ENCODE results near the gene EPHA6. TPM values are rescaled to one million over a fixed set of nuclear protein-coding genes. Genes with fewer than 3 reads are reported as not detected.

EPHA6 gene
- total and polyA plus RNA-seq, 2 donors (not counting 1 experiment from before 2014, with no cell fraction given) = not detected

- DNase-seq (peak; percentile 68), ATAC-seq (ENCODE audit: low read depth) (peak; percentile 70)
- no peak overlapping the region for H3K4me3 ChIP-seq (ENCODE audit: control extremely low read depth in 1 of 5, extremely low read depth in 1 of 5, insufficient read depth in 1 of 5, low read depth in 2 of 5, low read length in 4 of 5)
- no peaks in the 10 kb centered on the region for H3K36me3 ChIP-seq (replicated peaks in 1 of 2; ENCODE audit: control extremely low read depth in 1 of 2, control insufficient read depth in 1 of 2, extremely low read depth in 1 of 2, insufficient read depth in 2 of 2, low read length in 1 of 2)
- Mint-ChIP-seq H3K27me3 (peaks cover 6% of the 10 kb centered on the region), H3K27ac (no peak overlapping the region), H3K9me3 (ENCODE audit: insufficient read depth) (no peaks in the 10 kb centered on the region), H3K4me1 (no peaks in the 10 kb centered on the region), H3K4me3 (peak overlapping the region; percentile 53)
- TF ChIP-seq EZH2 (IDR thresholded peaks at IDR 0.05; ENCODE audit: borderline replicate concordance, insufficient read depth, low read depth, low read length, poor library complexity, severe bottlenecking) (no peak), CTCF (IDR thresholded peaks at IDR 0.05) (peak; percentile 94)
- no peaks in the 10 kb centered on the region for H3K9me3 ChIP-seq (ENCODE audit: control extremely low read depth in 1 of 3, control insufficient read depth in 2 of 3, insufficient read depth in 1 of 3, low read length in 2 of 3)
- H3K9ac ChIP-seq (ENCODE audit: low read length) = peak overlapping the region; percentile 32
- intact Hi-C loops (cut with micrococcal nuclease) = no loop called here
- no peaks in the 10 kb centered on the region for H3K79me2 ChIP-seq (ENCODE audit: control insufficient read depth, insufficient read depth, low read length)
- H2AFZ ChIP-seq (ENCODE audit: insufficient read depth, low read depth, low read length, poor library complexity, severe bottlenecking) = peak overlapping the region; percentile 59
- WGBS (ENCODE audit: insufficient coverage) = 0% methylated on average over 1 of the region's 7 CpGs
- no peaks in the 10 kb centered on the region for H4K20me1 ChIP-seq (ENCODE audit: control insufficient read depth, insufficient read depth, low read length, poor library complexity, severe bottlenecking)
- peak overlapping the region; percentile 59 for H3K4me2 ChIP-seq (replicated peaks; ENCODE audit: low read depth, low read length, poor library complexity, severe bottlenecking)
- no peaks in the 10 kb centered on the region for H3K4me1 ChIP-seq (ENCODE audit: control insufficient read depth in 2 of 2, insufficient read depth in 2 of 2, low read length in 2 of 2)
- H3K27ac ChIP-seq (ENCODE audit: low read length in 2 of 2) = no peak overlapping the region
- ChIA-PET CTCF (interaction anchor here (0.6 to 2.4 kb wide), 10 partner anchors 9 to 303 kb away, joined by 3 to 10 read pairs (median 4); partner anchors contain the start of gene ARL6), POLR2A (no interaction called here)
- H3K27me3 ChIP-seq (replicated peaks in 1 of 4; ENCODE audit: control extremely low read depth in 1 of 4, control insufficient read depth in 3 of 4, insufficient read depth in 4 of 4, low read length in 3 of 4) = no peaks in the 10 kb centered on the region
Observed at GRCh38 chr3:97719156-97719821, 904.9 kb downstream of the EPHA6 start.

GRCh38 chr3:97720417-97720816 is 906.0 kb downstream of the EPHA6 start:
- ATAC-seq (ENCODE audit: low read depth) = no peak
- 100% methylated on average over 1 of the region's 2 CpGs for WGBS (ENCODE audit: insufficient coverage)
- Histone ChIP-seq H3K9ac (ENCODE audit: low read length) (no peak overlapping the region), H3K4me3 (ENCODE audit: control extremely low read depth in 1 of 5, extremely low read depth in 1 of 5, insufficient read depth in 1 of 5, low read depth in 2 of 5, low read length in 4 of 5) (no peak overlapping the region), H2AFZ (ENCODE audit: insufficient read depth, low read depth, low read length, poor library complexity, severe bottlenecking) (no peak overlapping the region), H3K27ac (ENCODE audit: low read length in 2 of 2) (no peak overlapping the region), H3K4me2 (replicated peaks; ENCODE audit: low read depth, low read length, poor library complexity, severe bottlenecking) (no peak overlapping the region), H3K36me3 (replicated peaks in 1 of 2; ENCODE audit: control extremely low read depth in 1 of 2, control insufficient read depth in 1 of 2, extremely low read depth in 1 of 2, insufficient read depth in 2 of 2, low read length in 1 of 2) (no peaks in the 10 kb centered on the region), H3K27me3 (replicated peaks in 1 of 4; ENCODE audit: control extremely low read depth in 1 of 4, control insufficient read depth in 3 of 4, insufficient read depth in 4 of 4, low read length in 3 of 4) (no peaks in the 10 kb centered on the region), H4K20me1 (ENCODE audit: control insufficient read depth, insufficient read depth, low read length, poor library complexity, severe bottlenecking) (no peaks in the 10 kb centered on the region), H3K4me1 (ENCODE audit: control insufficient read depth in 2 of 2, insufficient read depth in 2 of 2, low read length in 2 of 2) (no peaks in the 10 kb centered on the region), H3K79me2 (ENCODE audit: control insufficient read depth, insufficient read depth, low read length) (no peaks in the 10 kb centered on the region), H3K9me3 (ENCODE audit: control extremely low read depth in 1 of 3, control insufficient read depth in 2 of 3, insufficient read depth in 1 of 3, low read length in 2 of 3) (no peaks in the 10 kb centered on the region)
- intact Hi-C loops (cut with micrococcal nuclease) = no loop called here
- H3K4me1 Mint-ChIP-seq = no peaks in the 10 kb centered on the region
- H3K27ac Mint-ChIP-seq = no peak overlapping the region
- peaks cover 6% of the 10 kb centered on the region for H3K27me3 Mint-ChIP-seq
- TF ChIP-seq EZH2 (IDR thresholded peaks at IDR 0.05; ENCODE audit: borderline replicate concordance, insufficient read depth, low read depth, low read length, poor library complexity, severe bottlenecking) (no peak), CTCF (IDR thresholded peaks at IDR 0.05) (no peak)
- H3K4me3 Mint-ChIP-seq = no peak overlapping the region
- ChIA-PET POLR2A (no interaction called here), CTCF (interaction anchor here (1.1 to 2.4 kb wide), 7 partner anchors 10 to 320 kb away, joined by 3 to 10 read pairs (median 4); partner anchors contain the start of gene ARL6)
- DNase-seq = no peak
- no peaks in the 10 kb centered on the region for H3K9me3 Mint-ChIP-seq (ENCODE audit: insufficient read depth)

Data from B cell (primary cell).